GM23248 (cell line): Measurements from ENCODE around the gene INHBE.

ENCODE experiments used
- EZH2 ChIP-seq: fragments of 200-600 bp; sonication (generic); IDR thresholded peaks from 2 replicates; pipeline ENCODE4 v1.6.1; 2018; ENCODE audit warnings: antibody characterized with exemption, mild to moderate bottlenecking; ENCODE audit not compliant: insufficient read depth, poor library complexity, severe bottlenecking
- EZH2phosphoT487 ChIP-seq: fragments of 200-600 bp; sonication (generic); IDR thresholded peaks from 2 replicates; pipeline ENCODE4 v1.6.1; 2018; ENCODE audit warnings: antibody characterized with exemption, moderate library complexity, mild to moderate bottlenecking, low read depth; ENCODE audit not compliant: insufficient read depth

DNA sequence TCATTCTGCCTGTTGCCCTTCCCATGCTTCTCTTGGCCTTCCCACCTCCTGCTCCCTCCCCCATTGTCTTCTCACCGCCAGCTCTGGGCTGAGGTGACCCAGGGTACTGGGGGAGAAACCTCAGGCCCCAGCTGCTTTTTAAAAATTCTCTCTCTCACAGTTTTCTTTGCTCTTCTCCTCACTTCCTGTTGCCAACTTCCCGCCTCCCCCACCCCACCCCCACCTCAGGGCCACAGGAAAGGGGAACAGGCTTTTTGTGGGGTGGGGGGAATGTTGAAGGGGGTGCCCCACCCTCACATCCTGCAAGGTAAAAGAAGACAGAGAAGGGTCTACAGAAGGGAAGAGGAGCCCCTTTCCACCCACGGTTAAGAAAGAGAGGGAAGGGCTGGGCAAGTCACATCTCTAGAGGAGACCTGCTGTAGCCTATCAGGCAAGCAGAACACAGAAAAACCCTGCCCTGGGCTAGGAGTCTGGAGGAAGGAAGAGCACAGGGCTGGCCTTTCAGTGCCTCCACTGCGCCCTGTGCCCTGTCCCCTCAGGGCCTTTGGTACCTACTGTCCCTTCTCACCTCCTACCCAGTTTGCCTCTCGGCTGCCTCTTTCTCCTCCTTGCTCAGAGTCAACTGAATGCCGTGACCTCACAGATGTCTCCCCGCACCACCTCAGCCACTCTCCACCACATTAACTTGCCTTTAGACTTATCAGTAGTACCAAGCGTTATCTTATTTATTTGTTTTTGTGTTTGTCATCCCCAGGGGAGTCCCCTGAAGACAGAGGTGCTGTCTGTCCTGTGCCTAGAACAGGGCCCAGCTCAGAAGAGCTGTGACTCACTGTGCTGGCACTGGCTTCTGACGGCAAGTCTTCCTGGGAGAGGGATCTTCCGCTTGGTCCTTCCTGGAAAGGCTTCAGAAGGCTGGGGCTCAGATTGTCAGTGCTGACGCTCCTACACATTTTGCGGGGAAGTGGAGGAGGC, 22.9 kb downstream of the INHBE start:
- TF ChIP-seq EZH2phosphoT487 = no peak
- no peak for TF ChIP-seq EZH2
